MM.1S (cell line): ENCODE measurements around the gene ABCC1.
"Not testable (repeated sequence)": the region's sequence is repeated elsewhere in the genome, so short reads cannot be mapped to it uniquely, and the experiment has no call there.

ENCODE experiments used
- DNase-seq: peaks from one replicate; pipeline ENCODE4 v3.0.0-alpha.2; 2015
- H2AFZ ChIP-seq: fragments of 300-600 bp; sonication (generic); 2 replicates; pipeline ENCODE4 v1.6.0; 2016; ENCODE audit warnings: antibody characterized with exemption, low read length
- H3F3A ChIP-seq: fragments of 300-600 bp; sonication (generic); 2 replicates; pipeline ENCODE4 v1.6.1; 2016; ENCODE audit warnings: mild to moderate bottlenecking, antibody characterized with exemption, low read length, moderate library complexity, mixed read lengths; ENCODE audit not compliant: insufficient read depth
- H3K27ac ChIP-seq: fragments of 300-600 bp; sonication (generic); 2 replicates; pipeline ENCODE4 v1.5.1; 2016; ENCODE audit warnings: mild to moderate bottlenecking, low read length
- H3K27me3 ChIP-seq: fragments of 300-600 bp; sonication (generic); replicated peaks from 2 replicates; pipeline ENCODE4 v1.6.0; 2016; ENCODE audit warnings: low read length; ENCODE audit not compliant: insufficient read depth
- H3K36me3 ChIP-seq: fragments of 300-600 bp; sonication (generic); replicated peaks from 2 replicates; pipeline ENCODE4 v1.6.1; 2016; ENCODE audit warnings: mild to moderate bottlenecking, low read length, mixed read lengths; ENCODE audit not compliant: insufficient read depth
- H3K4me1 ChIP-seq: fragments of 300-600 bp; sonication (generic); 2 replicates; pipeline ENCODE4 v1.6.1; 2016; ENCODE audit warnings: low read length, mixed read lengths
- H3K4me2 ChIP-seq: fragments of 300-600 bp; sonication (generic); 2 replicates; pipeline ENCODE4 v1.6.0; 2016; ENCODE audit warnings: low read depth, low read length
- H3K4me3 ChIP-seq: fragments of 300-600 bp; sonication (generic); 2 replicates; pipeline ENCODE4 v1.5.1; 2016; ENCODE audit warnings: low read length, mixed read lengths
- H3K79me2 ChIP-seq: fragments of 300-600 bp; sonication (generic); 2 replicates; pipeline ENCODE4 v1.6.1; 2016; ENCODE audit warnings: mixed run types, low read length, mixed read lengths
- H3K9ac ChIP-seq: fragments of 300-600 bp; sonication (generic); 2 replicates; pipeline ENCODE4 v1.6.1; 2016; ENCODE audit warnings: low read length, mixed read lengths
- H3K9me2 ChIP-seq: fragments of 300-600 bp; sonication (generic); replicated peaks from 2 replicates; pipeline ENCODE4 v1.6.1; 2016; ENCODE audit warnings: mild to moderate bottlenecking, low read length, mixed read lengths; ENCODE audit not compliant: insufficient read depth
- H3K9me3 ChIP-seq: fragments of 300-600 bp; sonication (generic); replicated peaks from 2 replicates; pipeline ENCODE4 v1.6.1; 2016; ENCODE audit warnings: mild to moderate bottlenecking, low read length, mixed read lengths; ENCODE audit not compliant: insufficient read depth
- H4K20me1 ChIP-seq: fragments of 300-600 bp; sonication (generic); 2 replicates; pipeline ENCODE4 v1.6.1; 2016; ENCODE audit warnings: mild to moderate bottlenecking, low read length, moderate library complexity, mixed read lengths; ENCODE audit not compliant: insufficient read depth
- EZH2 ChIP-seq: fragments of 300-600 bp; sonication (generic); optimal IDR thresholded peaks from 2 replicates; pipeline ENCODE3; 2017; ENCODE audit warnings: low read depth, mild to moderate bottlenecking, antibody characterized with exemption, low read length, mixed read lengths
- EZH2phosphoT487 ChIP-seq: fragments of 300-600 bp; sonication (generic); IDR thresholded peaks from 2 replicates; pipeline ENCODE4 v1.6.1; 2018; ENCODE audit warnings: antibody characterized with exemption, low read length
- TF ChIP-seq, protein P1 (sequence below): fragments of 300-600 bp; sonication (generic); IDR thresholded peaks from 2 replicates; pipeline ENCODE4 v1.5.1; 2016; ENCODE audit warnings: antibody characterized with exemption, low read length, mixed read lengths

Gene ABCC1

DNA sequence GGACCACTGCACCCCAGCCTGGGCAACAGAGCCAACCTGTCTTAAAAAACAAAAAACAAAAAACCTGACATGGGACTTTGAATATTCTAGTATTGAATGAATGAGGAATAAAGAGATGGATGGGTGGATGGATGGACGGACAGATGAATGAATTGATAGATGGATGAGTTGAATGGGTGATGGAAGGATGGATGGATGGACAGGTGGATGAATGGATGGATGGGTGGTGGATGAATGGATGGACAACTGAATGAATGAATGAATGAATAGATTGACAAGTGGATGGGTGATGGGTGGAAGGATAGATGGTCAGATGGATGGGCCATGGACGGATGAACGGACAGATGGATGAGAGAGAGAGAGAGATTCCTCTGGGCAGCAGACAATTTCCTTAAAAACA, 38.2 kb upstream of the ABCC1 start:
- no peaks in the 10 kb centered on the region for H3K36me3 ChIP-seq
- no peaks in the 10 kb centered on the region for H3K4me1 ChIP-seq
- no peaks in the 10 kb centered on the region for H3K27me3 ChIP-seq
- H3K9me3 ChIP-seq = no peaks in the 10 kb centered on the region
- no peak for DNase-seq
- H3K9ac ChIP-seq = no peak overlapping the region
- H3F3A ChIP-seq = no peaks in the 10 kb centered on the region
- H4K20me1 ChIP-seq = no peaks in the 10 kb centered on the region
- no peak overlapping the region for H3K4me3 ChIP-seq
- no peak overlapping the region for H3K27ac ChIP-seq
- no peaks in the 10 kb centered on the region for H3K9me2 ChIP-seq
- TF ChIP-seq, protein P1, sequence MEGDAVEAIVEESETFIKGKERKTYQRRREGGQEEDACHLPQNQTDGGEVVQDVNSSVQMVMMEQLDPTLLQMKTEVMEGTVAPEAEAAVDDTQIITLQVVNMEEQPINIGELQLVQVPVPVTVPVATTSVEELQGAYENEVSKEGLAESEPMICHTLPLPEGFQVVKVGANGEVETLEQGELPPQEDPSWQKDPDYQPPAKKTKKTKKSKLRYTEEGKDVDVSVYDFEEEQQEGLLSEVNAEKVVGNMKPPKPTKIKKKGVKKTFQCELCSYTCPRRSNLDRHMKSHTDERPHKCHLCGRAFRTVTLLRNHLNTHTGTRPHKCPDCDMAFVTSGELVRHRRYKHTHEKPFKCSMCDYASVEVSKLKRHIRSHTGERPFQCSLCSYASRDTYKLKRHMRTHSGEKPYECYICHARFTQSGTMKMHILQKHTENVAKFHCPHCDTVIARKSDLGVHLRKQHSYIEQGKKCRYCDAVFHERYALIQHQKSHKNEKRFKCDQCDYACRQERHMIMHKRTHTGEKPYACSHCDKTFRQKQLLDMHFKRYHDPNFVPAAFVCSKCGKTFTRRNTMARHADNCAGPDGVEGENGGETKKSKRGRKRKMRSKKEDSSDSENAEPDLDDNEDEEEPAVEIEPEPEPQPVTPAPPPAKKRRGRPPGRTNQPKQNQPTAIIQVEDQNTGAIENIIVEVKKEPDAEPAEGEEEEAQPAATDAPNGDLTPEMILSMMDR = no peak
- H3K79me2 ChIP-seq = no peaks in the 10 kb centered on the region
- no peak overlapping the region for H2AFZ ChIP-seq
- H3K4me2 ChIP-seq = no peak overlapping the region

DNA sequence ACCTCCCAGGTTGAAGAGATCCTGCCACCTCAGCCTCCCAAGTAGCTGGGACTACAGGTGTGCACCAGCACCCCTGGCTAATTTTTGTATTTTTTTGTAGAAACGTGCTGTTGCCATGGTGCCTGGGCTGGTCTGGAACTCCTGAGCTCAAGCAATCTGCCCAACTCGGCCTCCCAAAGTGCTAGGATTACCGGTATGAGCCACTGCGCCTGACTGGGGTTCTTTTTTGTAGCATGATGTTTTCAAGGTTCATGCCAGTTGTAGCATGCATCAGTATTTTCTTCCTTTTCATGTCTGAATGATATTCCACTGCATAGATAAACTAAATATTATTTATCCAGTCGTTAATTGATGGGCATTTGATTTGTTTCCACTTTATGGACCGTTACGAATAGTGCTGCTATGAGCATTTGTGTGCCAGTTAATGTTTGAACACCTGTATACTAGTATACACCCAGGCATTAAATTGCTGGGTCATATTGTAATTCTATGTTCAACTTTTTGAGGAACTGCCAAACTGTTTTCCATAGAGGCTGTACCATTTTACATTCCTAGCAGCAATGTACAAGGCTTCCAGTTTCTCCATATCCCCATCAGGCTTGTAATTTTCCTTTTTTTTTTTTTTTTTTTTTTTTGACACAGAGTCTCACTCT, 36.2 kb upstream of the ABCC1 start:
- TF ChIP-seq, protein P1 = no peak
- TF ChIP-seq EZH2 = no peak
- TF ChIP-seq EZH2phosphoT487 = no peak
- Histone ChIP-seq H3F3A (no peaks in the 10 kb centered on the region), H3K36me3 (no peaks in the 10 kb centered on the region), H3K9me3 (no peaks in the 10 kb centered on the region), H3K4me2 (no peak overlapping the region), H4K20me1 (no peaks in the 10 kb centered on the region), H3K9ac (no peak overlapping the region), H3K4me3 (no peak overlapping the region), H3K27ac (no peak overlapping the region), H3K4me1 (no peaks in the 10 kb centered on the region), H2AFZ (no peak overlapping the region), H3K9me2 (no peaks in the 10 kb centered on the region), H3K79me2 (no peaks in the 10 kb centered on the region), H3K27me3 (no peaks in the 10 kb centered on the region)
- no peak for DNase-seq

DNA sequence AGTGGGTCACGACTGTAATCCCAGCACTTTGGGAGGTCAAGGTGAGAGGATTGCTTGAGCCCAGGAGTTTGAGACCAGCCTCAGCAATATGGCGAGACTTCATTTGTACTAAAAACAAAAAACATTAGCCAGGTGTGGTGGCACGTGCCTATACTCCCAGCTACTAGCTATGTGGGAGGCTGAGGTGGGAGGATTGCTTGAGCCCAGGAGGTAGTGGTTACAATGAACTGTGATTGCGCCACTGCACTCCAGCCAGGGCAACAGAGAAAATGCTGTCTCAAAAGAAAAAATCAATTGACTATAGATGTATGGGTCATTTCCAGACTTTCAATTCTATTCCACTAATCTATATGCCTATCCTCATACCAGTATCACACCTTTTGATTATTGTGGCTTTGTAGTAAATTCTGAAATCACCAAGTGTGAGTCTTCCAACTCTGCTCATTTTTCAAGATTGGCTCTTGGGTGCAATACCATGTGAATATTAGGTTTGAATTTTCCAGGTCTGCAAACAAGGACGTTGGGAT, 33.8 kb upstream of the ABCC1 start:
- H3K27ac ChIP-seq = no peak overlapping the region
- no peaks in the 10 kb centered on the region for H3K36me3 ChIP-seq
- no peaks in the 10 kb centered on the region for H3F3A ChIP-seq
- no peaks in the 10 kb centered on the region for H3K27me3 ChIP-seq
- no peaks in the 10 kb centered on the region for H3K4me1 ChIP-seq
- H3K9me2 ChIP-seq = no peaks in the 10 kb centered on the region
- no peaks in the 10 kb centered on the region for H4K20me1 ChIP-seq
- no peak for TF ChIP-seq EZH2
- TF ChIP-seq EZH2phosphoT487 = no peak
- H3K79me2 ChIP-seq = no peaks in the 10 kb centered on the region
- H3K9me3 ChIP-seq = no peaks in the 10 kb centered on the region
- DNase-seq = no peak
- no peak overlapping the region for H3K9ac ChIP-seq
- no peak overlapping the region for H3K4me2 ChIP-seq
- H3K4me3 ChIP-seq = no peak overlapping the region
- no peak overlapping the region for H2AFZ ChIP-seq

DNA sequence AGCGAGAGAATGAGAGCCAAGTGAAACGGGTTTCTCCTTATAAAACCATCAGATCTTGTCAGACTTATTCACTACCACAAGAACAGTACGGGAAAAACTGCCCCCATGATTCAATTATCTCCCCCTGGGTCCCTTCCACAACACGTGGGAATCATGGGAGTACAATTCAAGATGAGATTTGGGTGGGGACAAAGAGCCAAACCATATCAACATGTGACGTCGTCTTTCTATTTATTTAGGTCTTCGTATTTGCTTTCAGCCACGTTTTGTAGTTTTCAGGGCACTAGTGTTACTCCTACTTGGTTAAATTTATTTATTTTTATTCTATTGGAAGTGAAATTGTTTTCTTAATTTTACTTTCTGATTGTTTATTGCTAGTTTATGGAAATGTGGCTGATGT, 33.1 kb upstream of the ABCC1 start:
- H3K27ac ChIP-seq = no peak overlapping the region
- H3K4me2 ChIP-seq = no peak overlapping the region
- H2AFZ ChIP-seq = no peak overlapping the region
- no peak for DNase-seq
- no peaks in the 10 kb centered on the region for H3K79me2 ChIP-seq
- H3K9me2 ChIP-seq = no peaks in the 10 kb centered on the region
- H3K4me1 ChIP-seq = no peaks in the 10 kb centered on the region
- no peak overlapping the region for H3K4me3 ChIP-seq
- H3K9me3 ChIP-seq = no peaks in the 10 kb centered on the region
- H3K9ac ChIP-seq = no peak overlapping the region
- no peak for TF ChIP-seq EZH2
- no peak for TF ChIP-seq EZH2phosphoT487
- no peaks in the 10 kb centered on the region for H3K27me3 ChIP-seq
- no peaks in the 10 kb centered on the region for H3F3A ChIP-seq
- no peaks in the 10 kb centered on the region for H4K20me1 ChIP-seq
- no peaks in the 10 kb centered on the region for H3K36me3 ChIP-seq

DNA sequence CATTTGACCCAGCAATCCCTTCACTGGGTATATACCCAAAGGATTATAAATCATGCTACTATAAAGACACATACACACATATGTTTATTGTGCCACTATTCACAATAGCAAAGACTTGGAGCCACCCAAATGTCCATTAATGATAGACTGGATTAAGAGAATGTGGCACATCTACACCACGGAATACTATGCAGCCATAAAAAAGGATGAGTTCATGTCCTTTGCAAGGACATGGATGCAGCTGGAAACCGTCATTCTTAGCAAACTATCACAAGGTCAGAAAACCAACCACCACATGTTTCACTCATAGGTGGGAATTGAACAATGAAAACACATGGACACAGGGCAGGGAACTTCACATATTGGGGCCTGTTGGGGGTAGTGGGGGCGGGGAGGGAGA, 31.1 kb upstream of the ABCC1 start:
- H3K9me2 ChIP-seq, H4K20me1 ChIP-seq, H3K4me3 ChIP-seq, H3K4me1 ChIP-seq, H3K9ac ChIP-seq, H3F3A ChIP-seq, H3K27me3 ChIP-seq, DNase-seq, H3K79me2 ChIP-seq, H2AFZ ChIP-seq, H3K4me2 ChIP-seq, H3K36me3 ChIP-seq, H3K27ac ChIP-seq, H3K9me3 ChIP-seq: not testable (repeated sequence)
